ENCODE data around the gene STX17. TPM values are rescaled to one million over a fixed set of nuclear protein-coding genes. Genes with fewer than 3 reads are reported as not detected.
"Not testable (repeated sequence)": the region's sequence is repeated elsewhere in the genome, so short reads cannot be mapped to it uniquely, and the experiment has no call there.

The STX17 gene
- total and polyA plus RNA-seq, 2 experiments from 2014 or later: 17.6 to 26.7 TPM

DNA sequence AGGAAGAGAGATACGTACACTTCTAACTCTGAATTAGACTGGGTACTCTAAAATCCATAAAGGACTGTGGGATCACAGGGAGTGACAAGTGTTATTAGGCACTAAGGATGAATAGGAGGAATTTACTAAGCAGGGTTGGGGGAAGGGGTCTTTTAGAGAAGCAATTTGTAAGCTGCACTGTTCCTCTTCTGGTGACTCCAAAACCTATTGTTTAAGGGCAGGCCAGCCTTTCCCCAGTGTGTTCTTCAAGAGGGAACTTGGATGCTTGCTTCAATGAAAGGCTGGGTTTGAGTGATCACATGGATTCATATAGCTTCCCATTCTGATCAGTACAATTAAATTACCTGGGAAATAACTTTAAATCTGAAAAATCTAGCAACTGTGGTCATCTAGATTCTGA lies 71.8 kb downstream of the STX17 start:
- no peaks in the 10 kb centered on the region for H3K27me3 ChIP-seq
- DNase-seq (ENCODE audit: low spot score): no peak
- H2AFZ ChIP-seq: no peak overlapping the region
- no peak overlapping the region for H3K4me2 ChIP-seq
- H3K4me3 ChIP-seq: no peak overlapping the region
- H3K36me3 ChIP-seq (replicated peaks; ENCODE audit: insufficient read depth, low read depth): no peaks in the 10 kb centered on the region
- 88% methylated on average over 1 of the region's 1 CpG for WGBS (ENCODE audit: low lambda C conversion rate, missing lambda C conversion rate)
- H4K20me1 ChIP-seq (ENCODE audit: insufficient read depth, poor library complexity, severe bottlenecking): no peaks in the 10 kb centered on the region
- H3K4me1 ChIP-seq (ENCODE audit: insufficient read depth): no peaks in the 10 kb centered on the region
- no peak overlapping the region for H3K27ac ChIP-seq
- no peaks in the 10 kb centered on the region for H3K9me2 ChIP-seq (replicated peaks; ENCODE audit: insufficient read depth)
- H3K79me2 ChIP-seq: no peaks in the 10 kb centered on the region
- no peak for TF ChIP-seq EZH2phosphoT487 (IDR thresholded peaks at IDR 0.05; ENCODE audit: low read depth, severe bottlenecking, unreplicated experiment)
- TF ChIP-seq EZH2 (IDR thresholded peaks at IDR 0.05; ENCODE audit: borderline replicate concordance): no peak
- TF ChIP-seq, protein P1, sequence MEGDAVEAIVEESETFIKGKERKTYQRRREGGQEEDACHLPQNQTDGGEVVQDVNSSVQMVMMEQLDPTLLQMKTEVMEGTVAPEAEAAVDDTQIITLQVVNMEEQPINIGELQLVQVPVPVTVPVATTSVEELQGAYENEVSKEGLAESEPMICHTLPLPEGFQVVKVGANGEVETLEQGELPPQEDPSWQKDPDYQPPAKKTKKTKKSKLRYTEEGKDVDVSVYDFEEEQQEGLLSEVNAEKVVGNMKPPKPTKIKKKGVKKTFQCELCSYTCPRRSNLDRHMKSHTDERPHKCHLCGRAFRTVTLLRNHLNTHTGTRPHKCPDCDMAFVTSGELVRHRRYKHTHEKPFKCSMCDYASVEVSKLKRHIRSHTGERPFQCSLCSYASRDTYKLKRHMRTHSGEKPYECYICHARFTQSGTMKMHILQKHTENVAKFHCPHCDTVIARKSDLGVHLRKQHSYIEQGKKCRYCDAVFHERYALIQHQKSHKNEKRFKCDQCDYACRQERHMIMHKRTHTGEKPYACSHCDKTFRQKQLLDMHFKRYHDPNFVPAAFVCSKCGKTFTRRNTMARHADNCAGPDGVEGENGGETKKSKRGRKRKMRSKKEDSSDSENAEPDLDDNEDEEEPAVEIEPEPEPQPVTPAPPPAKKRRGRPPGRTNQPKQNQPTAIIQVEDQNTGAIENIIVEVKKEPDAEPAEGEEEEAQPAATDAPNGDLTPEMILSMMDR (IDR thresholded peaks at IDR 0.05; ENCODE audit: poor library complexity): no peak
- H3K9me3 ChIP-seq (ENCODE audit: low read depth): no peaks in the 10 kb centered on the region

DNA sequence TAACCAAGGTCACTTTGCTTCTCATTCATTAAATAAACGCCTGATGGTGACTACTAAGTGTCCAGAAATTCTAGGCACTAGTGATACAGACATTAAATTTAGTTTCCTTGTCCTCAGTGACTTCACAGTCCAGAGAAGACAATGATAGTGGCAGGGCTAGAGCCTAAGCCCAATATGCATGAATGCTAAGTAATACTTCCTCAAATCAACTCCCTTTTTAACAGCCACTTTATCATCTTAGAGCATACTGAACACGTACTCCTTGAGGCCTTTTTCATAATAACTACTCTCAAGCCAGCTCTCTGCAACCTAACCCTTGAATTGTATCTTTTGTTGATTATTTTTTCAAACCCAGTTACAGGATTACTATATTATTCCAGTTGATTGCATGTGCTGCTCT lies 74.1 kb downstream of the STX17 start:
- no peaks in the 10 kb centered on the region for H4K20me1 ChIP-seq (ENCODE audit: insufficient read depth, poor library complexity, severe bottlenecking)
- no peaks in the 10 kb centered on the region for H3K79me2 ChIP-seq
- H3K4me2 ChIP-seq: no peak overlapping the region
- H3K36me3 ChIP-seq (replicated peaks; ENCODE audit: insufficient read depth, low read depth): no peaks in the 10 kb centered on the region
- no peaks in the 10 kb centered on the region for H3K9me2 ChIP-seq (replicated peaks; ENCODE audit: insufficient read depth)
- no peak overlapping the region for H3K27ac ChIP-seq
- H3K4me1 ChIP-seq (ENCODE audit: insufficient read depth): no peaks in the 10 kb centered on the region
- 92% methylated on average over 2 of the region's 2 CpGs for WGBS (ENCODE audit: low lambda C conversion rate, missing lambda C conversion rate)
- H3K4me3 ChIP-seq: no peak overlapping the region
- TF ChIP-seq EZH2phosphoT487 (IDR thresholded peaks at IDR 0.05; ENCODE audit: low read depth, severe bottlenecking, unreplicated experiment) (no peak), EZH2 (IDR thresholded peaks at IDR 0.05; ENCODE audit: borderline replicate concordance) (no peak)
- TF ChIP-seq, protein P1 (IDR thresholded peaks at IDR 0.05; ENCODE audit: poor library complexity): no peak
- H3K27me3 ChIP-seq: no peaks in the 10 kb centered on the region
- no peaks in the 10 kb centered on the region for H3K9me3 ChIP-seq (ENCODE audit: low read depth)
- no peak for DNase-seq (ENCODE audit: low spot score)
- H2AFZ ChIP-seq: no peak overlapping the region

DNA sequence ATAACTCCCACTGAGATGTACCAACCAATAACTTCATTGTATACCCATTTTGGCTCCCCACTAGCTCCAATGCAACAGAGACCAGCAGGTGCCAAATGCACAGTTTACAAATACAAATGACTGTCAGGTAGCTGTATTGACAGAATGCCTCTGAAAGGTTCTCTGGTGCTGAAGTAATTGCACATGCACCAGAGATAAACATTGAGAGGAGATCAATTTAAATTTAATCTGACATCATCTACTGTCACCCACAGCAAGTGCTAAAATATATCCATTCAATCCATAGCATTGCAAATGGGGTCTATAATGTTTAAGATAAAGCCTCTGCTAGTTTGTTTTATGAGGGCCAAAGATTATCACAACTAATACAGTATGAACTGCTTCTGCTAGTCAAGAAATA lies 80.2 kb downstream of the STX17 start:
- Histone ChIP-seq H3K4me2 (no peak overlapping the region), H3K36me3 (replicated peaks; ENCODE audit: insufficient read depth, low read depth) (no peaks in the 10 kb centered on the region), H4K20me1 (ENCODE audit: insufficient read depth, poor library complexity, severe bottlenecking) (no peaks in the 10 kb centered on the region), H3K79me2 (no peaks in the 10 kb centered on the region), H3K27me3 (no peaks in the 10 kb centered on the region), H3K4me3 (no peak overlapping the region), H3K4me1 (ENCODE audit: insufficient read depth) (no peaks in the 10 kb centered on the region), H3K9me3 (ENCODE audit: low read depth) (no peaks in the 10 kb centered on the region), H3K9me2 (replicated peaks; ENCODE audit: insufficient read depth) (no peaks in the 10 kb centered on the region), H3K27ac (no peak overlapping the region), H2AFZ (no peak overlapping the region)
- DNase-seq (ENCODE audit: low spot score): no peak
- no peak for TF ChIP-seq EZH2 (IDR thresholded peaks at IDR 0.05; ENCODE audit: borderline replicate concordance)
- TF ChIP-seq, protein P1 (IDR thresholded peaks at IDR 0.05; ENCODE audit: poor library complexity): no peak
- TF ChIP-seq EZH2phosphoT487 (IDR thresholded peaks at IDR 0.05; ENCODE audit: low read depth, severe bottlenecking, unreplicated experiment): no peak

DNA sequence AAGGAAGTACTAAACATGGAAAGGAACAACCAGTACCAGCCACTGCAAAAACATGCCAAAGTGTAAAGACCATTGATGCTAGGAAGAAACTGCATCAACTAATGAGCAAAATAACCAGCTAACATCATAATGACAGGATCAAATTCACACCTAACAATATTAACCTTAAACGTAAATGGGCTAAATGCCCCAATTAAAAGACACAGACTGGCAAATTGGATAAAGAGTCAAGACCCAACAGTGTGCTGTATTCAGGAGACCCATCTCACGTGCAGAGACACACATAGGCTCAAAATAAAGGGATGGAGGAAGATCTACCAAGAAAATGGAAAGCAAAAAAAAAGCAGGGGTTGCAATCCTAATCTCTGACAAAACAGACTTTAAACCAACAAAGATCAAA lies 84.1 kb downstream of the STX17 start:
- WGBS (ENCODE audit: low lambda C conversion rate, missing lambda C conversion rate): 96% methylated on average over 2 of the region's 2 CpGs

More for the DNA sequence above, 84.1 kb downstream of the STX17 start:
- H3K4me1 ChIP-seq (ENCODE audit: insufficient read depth); H3K9me3 ChIP-seq (ENCODE audit: low read depth); H3K9me2 ChIP-seq (replicated peaks; ENCODE audit: insufficient read depth); H2AFZ ChIP-seq; H3K4me2 ChIP-seq; H3K36me3 ChIP-seq (replicated peaks; ENCODE audit: insufficient read depth, low read depth); H3K4me3 ChIP-seq; H3K27ac ChIP-seq; H4K20me1 ChIP-seq (ENCODE audit: insufficient read depth, poor library complexity, severe bottlenecking); DNase-seq (ENCODE audit: low spot score); H3K79me2 ChIP-seq; H3K27me3 ChIP-seq: not testable (repeated sequence)
